Calu3 (cell line): Measurements from ENCODE around the gene ADCYAP1R1. TPM values are rescaled to one million over a fixed set of nuclear protein-coding genes. Genes with fewer than 3 reads are reported as not detected.

Source experiments
- BruUV-seq: library from RNA; stranded (reverse); fragments of 400-500 nt; replicated peaks from 2 replicates; lab custom pipeline; 2021; lab: Mats Ljungman, UMichigan
- CTCF ChIA-PET: fragments of 300-600 bp; sonication (Branson Sonifier 250); formaldehyde crosslinking; loops from one replicate; lab custom pipeline; 2022; ENCODE audit warnings: antibody characterized with exemption; lab: Charles Lee
- DNase-seq: peaks from one replicate; pipeline ENCODE4 v3.0.0; 2022
- H3K27ac Mint-ChIP-seq: one replicate; pipeline ENCODE4 v1.8.0; 2022; ENCODE audit warnings: mixed read lengths; ENCODE audit not compliant: unreplicated experiment
- H3K27me3 Mint-ChIP-seq: one replicate; pipeline ENCODE4 v1.8.0; 2022; ENCODE audit warnings: mixed read lengths; ENCODE audit not compliant: unreplicated experiment
- H3K36me3 Mint-ChIP-seq: one replicate; pipeline ENCODE4 v1.8.0; 2022; ENCODE audit warnings: mild to moderate bottlenecking, moderate library complexity, mixed read lengths; ENCODE audit not compliant: insufficient read depth, unreplicated experiment
- H3K4me1 Mint-ChIP-seq: one replicate; pipeline ENCODE4 v1.8.0; 2022; ENCODE audit warnings: mild to moderate bottlenecking, low read depth, mixed read lengths; ENCODE audit not compliant: unreplicated experiment
- H3K4me3 Mint-ChIP-seq: one replicate; pipeline ENCODE4 v1.8.0; 2022; ENCODE audit warnings: mild to moderate bottlenecking, low read depth, moderate library complexity, mixed read lengths; ENCODE audit not compliant: unreplicated experiment
- H3K9me3 Mint-ChIP-seq: one replicate; pipeline ENCODE4 v1.8.0; 2022; ENCODE audit warnings: low read depth, mixed read lengths; ENCODE audit not compliant: unreplicated experiment
- CTCF ChIP-seq: fragments of 200-600 bp; IDR thresholded peaks from one replicate; pipeline ENCODE4 v1.8.0; 2022; ENCODE audit warnings: antibody characterized with exemption; ENCODE audit not compliant: unreplicated experiment
- intact Hi-C: fragments of 100-400 bp; cut with micrococcal nuclease; formaldehyde crosslinking; loops from one replicate; pipeline ENCODE4 v1.10.0; 2022; ENCODE audit not compliant: unreplicated experiment
- total RNA-seq: library from RNA; stranded (reverse); gene quantifications from 2 replicates; pipeline ENCODE4 v1.2.3, GENCODE V29; 2022

The ADCYAP1R1 gene
- total RNA-seq, 1 experiment from 2014 or later = not detected

- CTCF ChIA-PET = interaction anchor here (0.5 kb wide), 1 partner anchor 23 kb away, joined by 7 read pairs; no protein-coding TSS in a partner anchor
- Mint-ChIP-seq H3K4me3 (no peak overlapping the region), H3K4me1 (no peaks in the 10 kb centered on the region), H3K27ac (no peak overlapping the region), H3K27me3 (peaks cover 100% of the 10 kb centered on the region), H3K9me3 (peaks cover 6% of the 10 kb centered on the region), H3K36me3 (no peaks in the 10 kb centered on the region)
- no TSS peak for BruUV-seq
- TF ChIP-seq CTCF = no peak
- intact Hi-C loops = no loop called here
- no peak for DNase-seq
These were observed 45.3 kb upstream of the ADCYAP1R1 start for GRCh38 chr7:31006857-31007256.

- peaks cover 100% of the 10 kb centered on the region for H3K27me3 Mint-ChIP-seq
- no peaks in the 10 kb centered on the region for H3K36me3 Mint-ChIP-seq
- intact Hi-C loops = no loop called here
- BruUV-seq = no TSS peak
- TF ChIP-seq CTCF = no peak
- peaks cover 6% of the 10 kb centered on the region for H3K9me3 Mint-ChIP-seq
- no peak overlapping the region for H3K27ac Mint-ChIP-seq
- no peak overlapping the region for H3K4me3 Mint-ChIP-seq
- H3K4me1 Mint-ChIP-seq = no peaks in the 10 kb centered on the region
- DNase-seq = no peak
- CTCF ChIA-PET = interaction anchor here (0.5 kb wide), 1 partner anchor 161 kb away, joined by 4 read pairs; no protein-coding TSS in a partner anchor
These were observed 44.5 kb upstream of the ADCYAP1R1 start for GRCh38 chr7:31007634-31008033.

GRCh38 chr7:31014826-31015225 is 37.3 kb upstream of the ADCYAP1R1 start:
- no TSS peak for BruUV-seq
- intact Hi-C loops = no loop called here
- CTCF ChIA-PET = no interaction called here

GRCh38 chr7:31017032-31017675 is 35.0 kb upstream of the ADCYAP1R1 start:
- no TSS peak for BruUV-seq
- CTCF ChIA-PET = no interaction called here
- no peak overlapping the region for H3K27ac Mint-ChIP-seq

More at GRCh38 chr7:31014826-31015225, 37.3 kb upstream of the ADCYAP1R1 start:
- Mint-ChIP-seq H3K9me3 (peaks cover 6% of the 10 kb centered on the region), H3K4me3 (no peak overlapping the region), H3K27me3 (peaks cover 98% of the 10 kb centered on the region), H3K36me3 (no peaks in the 10 kb centered on the region), H3K4me1 (no peaks in the 10 kb centered on the region), H3K27ac (no peak overlapping the region)
- TF ChIP-seq CTCF = no peak
- no peak for DNase-seq

More at GRCh38 chr7:31017032-31017675, 35.0 kb upstream of the ADCYAP1R1 start:
- Mint-ChIP-seq H3K9me3 (no peaks in the 10 kb centered on the region), H3K4me3 (no peak overlapping the region), H3K4me1 (no peaks in the 10 kb centered on the region), H3K36me3 (no peaks in the 10 kb centered on the region), H3K27me3 (peaks cover 96% of the 10 kb centered on the region)
- intact Hi-C loops = no loop called here
- DNase-seq = no peak
- no peak for TF ChIP-seq CTCF
